GM19395 (cell line): ENCODE data around the gene CRIP2.

ENCODE experiments used
- ATAC-seq: cut with Tn5 transposase; IDR thresholded peaks from one replicate; pipeline ENCODE4 v1.9.1; 2021; ENCODE audit warnings: mild to moderate bottlenecking, moderate library complexity; ENCODE audit not compliant: unreplicated experiment

CRIP2 gene

DNA sequence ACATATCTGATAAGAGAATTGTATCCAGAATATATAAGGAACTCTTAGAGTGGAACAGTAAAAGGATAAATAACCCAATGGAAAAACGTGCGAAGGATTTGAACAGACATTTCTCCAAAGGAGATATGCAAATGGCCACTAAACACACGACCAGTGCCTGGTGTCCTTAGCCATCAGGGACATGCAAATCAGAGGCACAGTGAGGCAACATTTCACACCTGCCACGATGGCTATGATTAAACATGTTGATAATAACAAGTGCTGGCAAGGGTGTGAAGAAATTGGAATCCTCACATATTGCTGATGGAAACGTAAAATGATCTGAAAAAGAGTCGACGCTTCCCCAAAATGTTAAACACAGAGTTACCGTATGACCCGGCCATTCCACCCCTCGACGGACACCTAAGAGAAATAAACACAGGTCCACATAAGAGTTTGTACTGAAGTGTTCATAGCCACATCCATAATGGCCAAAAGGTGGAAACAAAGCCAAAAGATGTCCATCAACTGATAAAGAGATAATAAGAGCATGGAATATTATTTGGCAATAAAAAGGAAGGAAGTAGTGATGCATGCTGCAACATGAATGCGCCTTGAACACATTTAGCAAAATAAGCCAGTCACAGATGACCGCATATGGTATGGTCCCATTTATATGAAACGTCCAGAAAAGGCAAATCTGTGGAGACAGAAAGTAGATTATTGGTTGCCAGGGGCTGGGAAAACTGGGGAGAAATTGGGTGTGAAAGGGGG, 45.5 kb downstream of the CRIP2 start:
- ATAC-seq: no peak

DNA sequence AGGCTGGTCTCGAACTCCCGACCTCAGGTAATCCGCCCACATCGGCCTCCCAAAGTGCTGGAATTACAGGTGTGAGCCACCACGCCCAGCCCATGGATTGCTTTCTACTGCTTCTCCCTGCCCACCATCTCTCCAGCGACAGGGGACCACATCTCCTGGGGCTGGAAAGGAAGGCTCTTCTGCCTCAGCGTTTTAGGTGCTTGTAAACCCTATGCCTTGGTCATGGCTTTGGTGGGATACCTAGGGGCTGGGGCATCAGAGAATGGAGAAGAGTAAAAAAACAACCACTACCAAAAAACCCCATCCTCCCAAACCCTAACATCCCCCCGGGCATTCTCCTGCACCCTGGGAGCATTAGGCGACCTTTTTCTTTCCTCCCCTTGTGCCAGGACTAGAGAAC, 50.7 kb downstream of the CRIP2 start:
- ATAC-seq: no peak

DNA sequence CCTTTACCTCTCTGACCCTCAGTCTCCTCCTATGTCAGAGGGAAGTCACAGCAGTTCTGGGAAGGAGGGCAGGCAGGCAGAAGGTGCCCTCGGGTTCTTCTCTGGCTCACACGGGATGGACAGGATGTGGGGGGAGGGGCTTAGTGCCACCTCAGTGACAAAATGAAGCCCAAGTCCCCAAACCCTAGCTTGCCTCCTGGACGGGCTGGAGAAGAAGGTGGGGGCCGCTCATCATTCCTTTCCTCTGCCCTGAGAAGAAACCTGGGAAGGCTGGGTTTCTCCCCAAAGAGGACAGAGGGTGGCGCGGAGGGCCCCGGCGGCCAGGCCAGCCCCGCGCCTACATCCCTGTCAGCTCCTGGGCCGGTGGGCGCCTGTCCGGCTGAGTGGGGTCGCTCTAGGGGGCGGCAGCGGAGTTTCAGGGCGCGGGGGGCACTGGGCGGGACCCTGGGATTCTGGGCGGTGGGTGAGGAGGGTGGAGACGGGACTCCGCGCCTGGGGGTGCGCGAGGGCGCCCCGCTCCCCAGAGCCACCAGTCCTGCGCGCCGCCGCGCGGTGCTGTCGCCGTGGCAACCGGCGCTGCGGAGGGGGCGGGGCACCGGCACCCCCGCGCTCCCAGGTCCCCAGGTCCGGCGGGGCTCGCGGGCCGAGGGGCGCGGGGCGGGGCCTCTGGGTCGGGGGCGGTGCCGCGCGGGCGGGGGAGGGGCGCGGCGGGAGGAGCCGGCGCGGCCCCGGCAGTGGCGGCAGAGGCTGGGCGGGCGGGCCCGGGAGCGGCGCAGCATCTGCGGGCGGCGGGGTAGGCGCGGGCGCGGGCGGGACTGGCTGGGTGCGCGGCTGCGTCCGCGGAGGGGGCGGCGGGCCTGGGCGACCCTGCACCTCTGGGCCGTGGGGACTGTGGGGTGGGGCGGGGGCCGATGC, 51.5 kb downstream of the CRIP2 start, which contains the start of gene TMEM121:
Gene TMEM121 (plus strand): TSS at position 723 of the 915 bp plus-strand sequence. CDS start 2,252 bp downstream, outside the sequence.
- ATAC-seq: no peak

- ATAC-seq: no peak
Observed at GRCh38 chr14:105526776-105527380, 52.3 kb downstream of the CRIP2 start.

GRCh38 chr14:105527381-105527825, 52.8 kb downstream of the CRIP2 start:
- no peak for ATAC-seq

DNA sequence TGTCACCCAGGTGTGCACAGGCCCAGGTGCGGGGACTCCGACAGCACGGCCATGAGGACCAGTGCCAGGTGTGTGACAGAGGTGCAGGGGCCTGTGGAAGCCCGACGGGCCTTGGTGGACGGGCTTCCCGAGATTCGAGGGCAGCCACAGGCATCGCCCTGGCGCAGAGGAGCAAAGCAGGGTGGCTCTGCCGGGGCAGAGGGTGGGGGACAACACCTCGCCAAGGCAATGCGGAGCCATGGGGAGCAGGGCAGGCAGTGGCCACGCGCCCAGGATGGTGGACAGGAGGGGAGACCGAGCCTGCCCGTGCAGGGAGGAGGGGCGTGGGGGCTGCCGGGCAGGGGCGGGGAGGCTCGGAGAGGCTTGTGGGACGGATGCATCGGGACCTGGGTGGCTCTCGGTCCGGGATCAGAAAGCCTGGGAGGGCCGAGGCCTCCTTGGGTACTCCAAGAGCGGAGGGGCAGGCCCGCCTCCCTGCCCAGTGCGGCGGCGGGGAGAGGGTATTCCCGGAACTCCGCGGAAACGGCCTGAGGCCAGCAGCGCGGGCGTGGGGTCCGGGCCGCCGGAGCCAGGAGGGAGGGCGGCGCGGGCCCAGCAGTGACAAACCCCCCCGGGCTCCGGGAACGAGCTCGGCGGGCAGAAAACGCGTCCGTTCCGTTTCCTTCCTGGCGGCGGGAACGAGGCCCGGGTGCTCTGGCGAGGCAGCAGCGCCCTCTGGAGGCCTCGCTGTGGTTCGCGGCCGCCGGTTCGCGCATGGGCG, 53.4 kb downstream of the CRIP2 start:
- ATAC-seq: no peak

GRCh38 chr14:105528586-105529318, 54.1 kb downstream of the CRIP2 start:
- no peak for ATAC-seq

DNA sequence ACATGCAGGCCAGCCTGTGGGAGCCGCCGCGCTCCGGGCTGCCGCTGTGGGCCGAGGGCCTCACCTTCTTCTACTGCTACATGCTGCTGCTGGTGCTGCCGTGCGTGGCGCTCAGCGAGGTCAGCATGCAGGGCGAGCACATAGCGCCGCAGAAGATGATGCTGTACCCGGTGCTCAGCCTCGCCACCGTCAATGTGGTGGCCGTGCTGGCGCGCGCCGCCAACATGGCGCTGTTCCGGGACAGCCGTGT, 54.6 kb downstream of the CRIP2 start:
- ATAC-seq: no peak
